Measurements from ENCODE around the gene CFHR2. TPM values are rescaled to one million over a fixed set of nuclear protein-coding genes. Genes with fewer than 3 reads are reported as not detected.
"Not testable (repeated sequence)": the region's sequence is repeated elsewhere in the genome, so short reads cannot be mapped to it uniquely, and the experiment has no call there.

Gene CFHR2
- total RNA-seq, 8 experiments from 2014 or later = 1.7 TPM; not detected in 7

DNA sequence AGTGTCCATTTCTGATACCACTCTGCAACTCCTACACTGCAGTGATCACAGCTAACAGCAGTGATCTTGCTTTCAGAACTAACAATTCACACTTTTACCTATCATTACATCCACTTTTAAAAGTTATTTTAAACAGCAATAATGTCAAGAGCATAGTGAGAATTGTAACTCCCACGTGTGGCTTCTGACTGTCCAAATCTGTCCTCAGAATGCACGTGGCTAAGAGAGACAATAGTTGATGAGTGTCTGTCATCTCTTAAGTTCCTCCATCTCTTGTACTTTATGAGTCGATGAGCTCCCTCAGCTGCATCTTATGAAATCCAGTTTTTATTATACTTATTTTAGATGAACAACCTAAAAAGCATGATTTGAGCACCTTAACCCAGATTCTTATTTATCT, 17.3 kb downstream of the CFHR2 start:
- no peak for ATAC-seq (replicated peaks in 6 of 8)
- Histone ChIP-seq H3K4me3 (no peak overlapping the region), H3K4me1 (replicated peaks in 1 of 2) (no peaks in the 10 kb centered on the region), H3K27ac (no peak overlapping the region)
- in situ Hi-C loops (cut with MboI; ENCODE audit: low pct_unique_long_range_greater_than_20kb in 2 of 9, low sequenced_read_pairs in 9 of 9, unreplicated experiment in 9 of 9) = no loop called here
- WGBS, 10 experiments = 0 to 100% (median 72%) methylated on average over 1 to 3 of the region's 3 CpGs; no CpG with 5 or more reads in 1 of the 10 experiments

DNA sequence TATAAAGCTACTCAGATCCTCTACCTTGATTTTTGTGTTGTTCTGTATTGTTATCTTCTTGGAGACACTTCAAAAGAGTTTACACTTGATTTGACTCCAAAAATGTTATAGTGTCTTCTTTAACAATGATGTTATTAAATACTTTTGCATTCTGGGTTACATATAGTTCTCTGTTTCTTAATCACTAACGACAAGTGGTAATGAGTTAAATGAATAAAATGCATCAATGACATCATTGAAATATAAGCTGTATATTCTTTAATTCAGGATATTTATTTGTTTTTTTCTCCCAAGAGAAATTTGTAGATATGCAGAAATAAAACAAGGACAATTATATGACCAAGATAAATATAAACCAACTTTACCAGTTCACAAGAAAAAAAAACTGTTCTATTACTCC, 26.6 kb downstream of the CFHR2 start:
- in situ Hi-C loops (cut with MboI; ENCODE audit: low pct_unique_long_range_greater_than_20kb in 2 of 9, low sequenced_read_pairs in 9 of 9, unreplicated experiment in 9 of 9) = no loop called here
- Histone ChIP-seq H3K4me3 (no peak overlapping the region), H3K4me1 (replicated peaks in 1 of 2) (no peaks in the 10 kb centered on the region), H3K27ac (no peak overlapping the region)
- WGBS, 10 experiments = 0 to 100% (median 49%) methylated on average over 1 of the region's 1 CpG; no CpG with 5 or more reads in 2 of the 10 experiments
- no peak for ATAC-seq (replicated peaks in 6 of 8)

- 30 to 97% (median 88%) methylated on average over 3 to 4 of the region's 4 CpGs; no CpG with 5 or more reads in 2 of the 10 experiments for WGBS, 10 experiments
- Histone ChIP-seq H3K27ac (no peak overlapping the region), H3K4me1 (replicated peaks in 1 of 2) (no peaks in the 10 kb centered on the region), H3K4me3 (no peak overlapping the region)
- ATAC-seq (replicated peaks in 6 of 8) = no peak
- in situ Hi-C loops (cut with MboI; ENCODE audit: low pct_unique_long_range_greater_than_20kb in 2 of 9, low sequenced_read_pairs in 9 of 9, unreplicated experiment in 9 of 9) = no loop called here
These were observed 32.7 kb downstream of the CFHR2 start for GRCh38 chr1:196976278-196976677.

DNA sequence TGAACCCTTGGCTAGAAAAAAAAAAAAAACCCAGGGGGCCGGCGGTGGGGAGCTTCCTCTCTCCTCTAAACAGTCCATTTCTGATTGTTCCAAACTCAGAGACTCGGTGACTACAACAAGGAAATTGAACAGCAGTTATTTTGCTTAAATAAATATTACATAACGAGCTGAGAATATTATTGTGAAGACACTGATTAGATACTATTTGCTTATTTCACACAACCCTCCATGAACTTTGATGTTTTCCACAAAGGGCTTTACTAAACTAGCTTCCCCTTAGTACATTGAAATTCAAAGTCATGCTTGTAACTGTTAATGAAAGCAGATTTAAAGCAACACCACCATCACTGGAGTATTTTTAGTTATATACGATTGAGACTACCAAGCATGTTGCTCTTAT, 33.7 kb downstream of the CFHR2 start, which contains the start of gene CFHR5:
CFHR5 (plus strand) TSS at position 279 of the 400 bp plus-strand sequence; CDS start at position 388, 109 bp downstream.
- Histone ChIP-seq H3K4me1 (replicated peaks in 1 of 2) (no peaks in the 10 kb centered on the region), H3K27ac (no peak within 1 kb of the TSS), H3K4me3 (no peak within 1 kb of the TSS)
- 0 to 80% (median 54%) methylated on average over 1 to 5 of the region's 5 CpGs for WGBS, 10 experiments
- no peak for ATAC-seq (replicated peaks in 6 of 8)
- in situ Hi-C loops (cut with MboI; ENCODE audit: low pct_unique_long_range_greater_than_20kb in 2 of 9, low sequenced_read_pairs in 9 of 9, unreplicated experiment in 9 of 9) = no loop called here

DNA sequence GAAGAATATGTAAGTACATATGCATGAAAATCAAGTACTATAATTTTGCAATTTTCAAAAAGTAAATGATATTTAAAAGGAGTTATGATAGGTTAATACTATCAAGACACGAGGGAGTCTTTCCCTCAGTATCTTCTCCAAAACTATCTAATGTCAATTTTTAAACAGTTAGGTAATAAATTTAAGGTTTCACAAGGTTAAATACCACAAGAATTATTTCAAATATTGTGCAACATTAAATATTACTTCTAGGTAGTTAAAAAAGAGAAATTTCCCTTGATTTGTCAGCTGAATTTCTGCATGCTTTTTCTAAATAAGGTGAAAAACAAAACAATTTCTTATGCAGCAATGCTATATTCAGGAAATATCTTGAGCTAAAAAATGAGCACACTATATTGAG, 37.3 kb downstream of the CFHR2 start:
- in situ Hi-C loops (cut with MboI; ENCODE audit: low pct_unique_long_range_greater_than_20kb in 2 of 9, low sequenced_read_pairs in 9 of 9, unreplicated experiment in 9 of 9) = no loop called here
- Histone ChIP-seq H3K27ac (no peak overlapping the region), H3K4me1 (replicated peaks in 1 of 2) (no peaks in the 10 kb centered on the region)

GRCh38 chr1:196982247-196982646, 38.7 kb downstream of the CFHR2 start:
- ATAC-seq (replicated peaks in 6 of 8); in situ Hi-C loops (cut with MboI; ENCODE audit: low pct_unique_long_range_greater_than_20kb in 2 of 9, low sequenced_read_pairs in 9 of 9, unreplicated experiment in 9 of 9); H3K4me3 ChIP-seq; H3K27ac ChIP-seq; H3K4me1 ChIP-seq (replicated peaks in 1 of 2): not testable (repeated sequence)
- WGBS, 10 experiments = 43 to 100% (median 97%) methylated on average over 2 to 7 of the region's 7 CpGs; no CpG with 5 or more reads in 1 of the 10 experiments

More for the DNA sequence above, 37.3 kb downstream of the CFHR2 start:
- no peak overlapping the region for H3K4me3 ChIP-seq
- no peak for ATAC-seq (replicated peaks in 6 of 8)
- WGBS, 10 experiments = 0 to 100% (median 90%) methylated on average over 1 of the region's 1 CpG

DNA sequence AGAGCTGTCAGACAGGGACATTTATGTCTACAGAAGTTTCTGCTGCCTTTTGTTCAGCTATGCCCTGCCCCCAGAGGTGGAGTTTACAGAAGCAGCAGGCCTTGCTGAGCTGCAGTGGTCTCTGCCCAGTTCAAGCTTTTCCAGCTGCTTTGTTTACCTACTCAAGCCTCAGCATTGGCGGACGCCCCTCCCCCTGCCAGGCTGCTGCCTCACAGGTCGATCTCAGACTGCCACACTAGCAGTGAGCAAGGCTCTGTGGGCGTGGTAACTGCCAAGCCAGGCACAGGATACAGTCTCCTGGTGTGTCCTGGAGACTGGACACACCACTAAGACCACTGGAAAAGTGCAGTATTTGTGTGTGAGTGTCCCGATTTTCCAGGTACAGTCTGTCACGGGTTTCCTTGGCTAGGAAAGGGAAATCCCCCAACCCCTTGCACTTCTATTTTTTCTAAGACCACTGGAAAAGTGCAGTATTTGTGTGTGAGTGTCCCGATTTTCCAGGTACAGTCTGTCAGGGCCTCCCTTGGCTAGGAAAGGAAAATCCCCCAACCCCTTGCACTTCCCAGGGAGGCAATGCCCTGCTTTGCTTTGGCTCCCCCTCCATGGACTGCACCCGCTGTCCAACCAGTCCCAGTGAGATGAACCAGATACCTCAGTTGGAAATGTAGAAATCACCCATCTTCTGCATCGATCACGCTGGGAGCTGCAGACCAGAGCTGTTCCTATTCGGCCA, 48.5 kb downstream of the CFHR2 start:
- 14 to 80% (median 54%) methylated on average over 1 to 11 of the region's 11 CpGs; no CpG with 5 or more reads in 2 of the 10 experiments for WGBS, 10 experiments
- H3K4me1 ChIP-seq (replicated peaks in 1 of 2); H3K27ac ChIP-seq; H3K4me3 ChIP-seq; in situ Hi-C loops (cut with MboI; ENCODE audit: low pct_unique_long_range_greater_than_20kb in 2 of 9, low sequenced_read_pairs in 9 of 9, unreplicated experiment in 9 of 9): not testable (repeated sequence)
- ATAC-seq (replicated peaks in 6 of 8) = peak in 6 of 8 experiments; percentile 23 to 100 (median 98)

- Histone ChIP-seq H3K4me1 (replicated peaks in 1 of 2) (peaks cover 3 to 8% of the 10 kb centered on the region in 2 donors), H3K27ac (no peak overlapping the region), H3K4me3 (no peak overlapping the region)
- in situ Hi-C loops (cut with MboI; ENCODE audit: low pct_unique_long_range_greater_than_20kb in 2 of 9, low sequenced_read_pairs in 9 of 9, unreplicated experiment in 9 of 9) = no loop called here
- ATAC-seq (replicated peaks in 6 of 8) = no peak
- 8 to 100% (median 91%) methylated on average over 1 to 2 of the region's 2 CpGs; no CpG with 5 or more reads in 1 of the 10 experiments for WGBS, 10 experiments
These were observed 50.4 kb downstream of the CFHR2 start for GRCh38 chr1:196993916-196994315.

GRCh38 chr1:196997423-196997822, 53.9 kb downstream of the CFHR2 start:
- Histone ChIP-seq H3K27ac (no peak overlapping the region), H3K4me1 (replicated peaks in 1 of 2) (no peaks in the 10 kb centered on the region), H3K4me3 (no peak overlapping the region)
- ATAC-seq (replicated peaks in 6 of 8) = peak in 2 of 8 experiments; percentile 34 to 56
- WGBS, 10 experiments = 0 to 100% (median 95%) methylated on average over 1 of the region's 1 CpG; no CpG with 5 or more reads in 4 of the 10 experiments
- in situ Hi-C loops (cut with MboI; ENCODE audit: low pct_unique_long_range_greater_than_20kb in 2 of 9, low sequenced_read_pairs in 9 of 9, unreplicated experiment in 9 of 9) = no loop called here

DNA sequence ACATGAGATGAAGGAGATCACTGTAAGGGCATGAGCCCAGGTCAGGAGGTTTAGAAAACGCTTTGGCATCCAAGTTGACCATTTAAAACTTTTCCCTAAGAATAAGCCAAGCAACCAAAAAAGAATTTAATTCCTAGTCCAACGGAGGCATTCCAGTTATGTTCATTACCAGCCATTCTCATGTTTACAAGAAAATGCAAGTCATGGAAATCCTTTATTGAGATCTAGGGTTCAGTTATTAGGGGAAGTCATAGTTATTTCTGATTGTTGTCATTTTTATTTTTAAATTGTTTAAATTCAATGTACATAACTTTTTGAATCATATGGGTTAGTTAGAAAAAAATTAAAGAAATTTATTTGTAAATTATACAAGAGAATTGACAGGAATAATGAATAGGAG, 58.3 kb downstream of the CFHR2 start:
- no peak for ATAC-seq (replicated peaks in 6 of 8)
- in situ Hi-C loops (cut with MboI; ENCODE audit: low pct_unique_long_range_greater_than_20kb in 2 of 9, low sequenced_read_pairs in 9 of 9, unreplicated experiment in 9 of 9) = no loop called here

GRCh38 chr1:197003132-197003531, 59.6 kb downstream of the CFHR2 start:
- H3K4me1 ChIP-seq (replicated peaks in 1 of 2) = no peaks in the 10 kb centered on the region
- no peak for ATAC-seq (replicated peaks in 6 of 8)
- H3K27ac ChIP-seq = no peak overlapping the region
- no peak overlapping the region for H3K4me3 ChIP-seq
- in situ Hi-C loops (cut with MboI; ENCODE audit: low pct_unique_long_range_greater_than_20kb in 2 of 9, low sequenced_read_pairs in 9 of 9, unreplicated experiment in 9 of 9) = no loop called here
- WGBS, 10 experiments = 53 to 88% (median 63%) methylated on average over 2 of the region's 2 CpGs; no CpG with 5 or more reads in 7 of the 10 experiments

More for the DNA sequence above, 58.3 kb downstream of the CFHR2 start:
- Histone ChIP-seq H3K27ac (no peak overlapping the region), H3K4me3 (no peak overlapping the region), H3K4me1 (replicated peaks in 1 of 2) (no peaks in the 10 kb centered on the region)
- 0 to 100% (median 71%) methylated on average over 1 to 2 of the region's 2 CpGs; no CpG with 5 or more reads in 1 of the 10 experiments for WGBS, 10 experiments

- WGBS, 10 experiments = 14 to 92% (median 81%) methylated on average over 1 to 6 of the region's 6 CpGs; no CpG with 5 or more reads in 1 of the 10 experiments
- ATAC-seq (replicated peaks in 6 of 8) = no peak
- H3K27ac ChIP-seq = no peak overlapping the region
- H3K4me1 ChIP-seq (replicated peaks in 1 of 2) = no peaks in the 10 kb centered on the region
- H3K4me3 ChIP-seq = no peak overlapping the region
- in situ Hi-C loops (cut with MboI; ENCODE audit: low pct_unique_long_range_greater_than_20kb in 2 of 9, low sequenced_read_pairs in 9 of 9, unreplicated experiment in 9 of 9) = no loop called here
These were observed 65.3 kb downstream of the CFHR2 start for GRCh38 chr1:197008861-197009260.

Measured in motor neuron (in vitro differentiated cells).